ENCODE data around the gene RMND5B.
"Not testable (repeated sequence)": the region's sequence is repeated elsewhere in the genome, so short reads cannot be mapped to it uniquely, and the experiment has no call there.

Gene RMND5B

GRCh38 chr5:178130234-178130575, 609 bp upstream of the RMND5B start:
- not testable (repeated sequence) for DNase-seq (ENCODE audit: low read depth in 2 of 2)

- DNase-seq (ENCODE audit: low read depth in 2 of 2) = no peak
Observed at GRCh38 chr5:178131446-178131996, 707 bp downstream of the RMND5B start.

DNA sequence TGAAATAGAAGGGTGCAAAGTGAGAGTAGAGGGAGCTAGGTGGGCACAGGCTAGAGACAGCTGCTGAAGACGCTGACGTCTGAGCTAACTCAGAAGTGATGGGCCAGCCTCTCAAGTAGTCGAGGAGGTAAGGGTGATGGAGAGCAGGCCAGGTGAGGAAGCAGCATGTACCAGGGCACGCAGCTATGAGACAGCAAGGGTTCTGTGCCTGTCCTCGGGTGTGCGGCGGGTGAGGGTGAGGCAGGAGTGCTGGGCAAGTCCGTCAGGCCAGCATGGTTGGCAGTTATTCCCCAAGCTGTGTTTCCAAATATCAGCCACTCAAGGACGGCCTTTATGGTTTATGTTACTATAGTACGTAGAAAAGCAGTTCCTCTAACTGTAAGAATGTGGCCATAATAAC, 6.2 kb downstream of the RMND5B start:
- no peak for DNase-seq (ENCODE audit: low read depth in 2 of 2)

DNA sequence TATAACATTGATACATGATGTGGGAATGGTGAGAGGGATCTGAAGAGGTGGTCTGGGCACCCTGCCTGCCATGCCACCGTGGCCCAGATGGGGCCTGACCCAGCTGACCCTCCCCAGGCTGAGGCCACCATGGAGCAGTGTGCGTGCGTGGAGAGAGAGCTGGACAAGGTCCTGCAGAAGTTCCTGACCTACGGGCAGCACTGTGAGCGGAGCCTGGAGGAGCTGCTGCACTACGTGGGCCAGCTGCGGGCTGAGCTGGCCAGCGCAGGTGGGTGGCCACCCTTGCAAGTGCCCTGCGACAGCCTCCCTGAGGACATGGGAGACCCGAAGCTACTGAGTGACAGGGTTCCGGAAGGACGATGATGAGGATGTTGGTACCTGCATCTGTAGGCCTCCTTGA, 7.2 kb downstream of the RMND5B start:
- DNase-seq (ENCODE audit: low read depth in 2 of 2) = no peak

DNA sequence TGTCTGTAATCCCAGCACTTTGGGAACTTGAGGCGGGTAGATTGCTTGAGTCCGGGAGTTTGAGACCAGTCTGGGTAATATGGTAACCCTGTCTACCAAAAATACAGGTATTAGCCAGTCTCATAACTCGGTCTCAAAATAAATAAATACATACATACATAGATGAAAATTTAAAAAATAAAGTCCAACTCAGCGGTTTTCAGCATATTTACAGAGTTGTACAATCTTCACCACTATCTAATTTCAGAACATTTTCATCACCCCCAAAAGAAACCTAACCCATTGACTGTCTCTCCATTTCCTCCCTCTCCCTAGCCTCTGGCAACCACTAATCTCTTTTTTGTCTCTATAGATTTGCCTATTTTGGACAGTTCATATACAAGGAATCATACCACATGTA, 10.7 kb downstream of the RMND5B start:
- DNase-seq (ENCODE audit: low read depth in 2 of 2) = no peak

- no peak for DNase-seq (ENCODE audit: low read depth in 2 of 2)
Observed at GRCh38 chr5:178142642-178143041, 11.8 kb downstream of the RMND5B start.

DNA sequence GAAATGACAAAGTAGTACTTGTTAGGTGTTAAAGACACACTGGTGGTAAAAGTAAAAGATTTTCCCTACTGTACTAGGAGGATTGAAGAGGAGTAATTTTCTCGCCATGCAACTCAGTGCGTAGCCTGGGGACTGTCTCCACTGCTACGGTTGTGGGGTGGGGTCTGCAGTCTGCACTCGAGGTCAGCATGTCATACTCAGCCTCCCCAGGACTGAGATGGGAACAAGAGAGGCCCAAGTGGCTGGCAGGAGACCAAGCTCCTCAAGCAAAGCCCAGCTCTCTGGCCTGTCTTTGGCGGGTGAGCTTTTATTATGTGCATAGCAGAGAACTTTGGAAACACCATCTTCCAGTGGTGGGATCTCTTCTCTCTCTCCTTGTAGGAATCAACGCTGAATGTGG, 12.4 kb downstream of the RMND5B start:
- no peak for DNase-seq (ENCODE audit: low read depth in 2 of 2)

DNA sequence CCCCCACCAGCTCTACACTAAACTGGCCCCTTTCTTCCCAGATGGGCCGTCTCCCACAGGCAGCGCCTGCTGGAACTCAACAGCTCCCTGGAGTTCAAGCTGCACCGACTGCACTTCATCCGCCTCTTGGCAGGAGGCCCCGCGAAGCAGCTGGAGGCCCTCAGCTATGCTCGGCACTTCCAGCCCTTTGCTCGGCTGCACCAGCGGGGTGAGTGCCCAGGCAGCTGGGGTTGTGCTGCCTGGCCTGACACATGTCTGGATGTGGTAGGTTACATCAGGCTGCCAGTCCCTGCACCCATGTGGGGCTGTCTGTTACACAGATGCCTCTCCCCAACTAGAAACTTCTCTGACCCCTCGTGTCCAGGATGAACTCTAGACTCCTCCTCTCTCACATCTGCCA, 13.1 kb downstream of the RMND5B start:
- DNase-seq (ENCODE audit: low read depth in 2 of 2) = no peak

DNA sequence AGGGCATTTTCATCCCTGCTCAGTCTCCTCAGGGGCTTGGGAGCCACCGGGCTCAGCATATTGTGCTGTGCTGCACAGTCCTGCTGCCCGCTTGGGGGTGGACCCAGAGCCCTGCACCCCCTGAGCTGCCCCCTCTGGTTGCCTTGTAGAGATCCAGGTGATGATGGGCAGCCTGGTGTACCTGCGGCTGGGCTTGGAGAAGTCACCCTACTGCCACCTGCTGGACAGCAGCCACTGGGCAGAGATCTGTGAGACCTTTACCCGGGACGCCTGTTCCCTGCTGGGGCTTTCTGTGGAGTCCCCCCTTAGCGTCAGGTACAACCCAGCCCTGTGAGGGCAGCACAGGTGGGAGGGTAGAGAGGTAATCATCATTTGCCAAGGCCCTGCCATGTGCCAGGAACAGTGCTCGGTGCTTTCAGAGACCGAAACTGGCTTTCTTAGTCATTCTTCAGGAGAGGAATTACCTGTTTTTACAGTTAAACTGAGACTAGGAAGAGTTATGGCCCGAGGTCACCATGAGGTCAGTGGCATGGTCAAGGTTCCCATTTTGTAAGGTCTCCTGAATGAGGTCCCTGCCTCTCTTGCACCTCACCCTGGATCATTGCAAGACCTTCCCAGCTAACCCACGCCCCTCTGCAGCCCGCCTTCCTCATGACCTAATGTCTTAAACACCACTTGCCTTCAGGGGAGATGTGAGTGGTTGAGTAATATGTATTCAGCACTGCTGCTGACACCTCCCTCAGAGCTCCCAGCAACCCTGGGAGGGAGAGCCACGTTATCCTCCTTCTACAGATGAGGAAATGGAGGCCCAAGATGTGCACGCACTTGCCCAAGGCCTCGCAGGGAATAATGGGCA, 15.4 kb downstream of the RMND5B start:
- peak; percentile 38 to 59 for DNase-seq (ENCODE audit: low read depth in 2 of 2)

- no peak for DNase-seq (ENCODE audit: low read depth in 2 of 2)
Observed at GRCh38 chr5:178147406-178147805, 16.6 kb downstream of the RMND5B start.

DNA sequence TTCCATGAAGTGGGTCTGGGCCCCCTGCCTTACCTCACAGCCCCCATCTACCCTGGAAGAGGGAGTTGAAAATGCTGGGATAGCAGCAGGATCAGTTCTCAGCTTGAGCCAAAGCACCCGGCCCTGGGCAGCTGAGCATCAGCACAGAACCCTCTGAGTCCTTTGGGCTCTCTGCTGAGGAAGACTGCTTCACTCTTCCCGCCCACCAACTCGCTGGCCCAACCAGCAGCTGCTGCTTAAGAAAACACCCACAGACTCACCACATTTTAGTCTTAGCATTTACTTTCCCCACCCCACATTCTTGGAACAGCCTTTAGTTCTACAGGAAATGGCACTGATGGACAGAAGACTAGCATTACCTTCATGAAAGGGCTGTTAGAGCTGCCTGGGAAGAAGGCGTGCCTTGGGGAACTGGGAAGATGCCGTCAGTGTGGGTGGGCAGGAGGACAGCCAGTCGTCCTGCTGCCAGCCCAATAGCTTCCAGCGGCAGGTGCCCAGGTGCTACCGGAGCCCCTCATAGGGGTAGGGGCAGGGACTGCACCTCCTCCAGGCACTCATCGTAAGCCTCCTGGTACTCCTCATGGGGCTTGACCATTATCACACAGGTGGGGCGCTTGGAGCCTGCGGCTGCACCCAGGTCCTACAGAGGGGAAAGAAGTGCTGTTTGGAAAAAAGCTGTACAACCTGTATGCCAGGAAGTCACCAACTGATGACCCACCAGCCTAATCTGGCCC, 18.6 kb downstream of the RMND5B start:
- peak in 1 of 2 donors; percentile 25 for DNase-seq (ENCODE audit: low read depth in 2 of 2)

DNA sequence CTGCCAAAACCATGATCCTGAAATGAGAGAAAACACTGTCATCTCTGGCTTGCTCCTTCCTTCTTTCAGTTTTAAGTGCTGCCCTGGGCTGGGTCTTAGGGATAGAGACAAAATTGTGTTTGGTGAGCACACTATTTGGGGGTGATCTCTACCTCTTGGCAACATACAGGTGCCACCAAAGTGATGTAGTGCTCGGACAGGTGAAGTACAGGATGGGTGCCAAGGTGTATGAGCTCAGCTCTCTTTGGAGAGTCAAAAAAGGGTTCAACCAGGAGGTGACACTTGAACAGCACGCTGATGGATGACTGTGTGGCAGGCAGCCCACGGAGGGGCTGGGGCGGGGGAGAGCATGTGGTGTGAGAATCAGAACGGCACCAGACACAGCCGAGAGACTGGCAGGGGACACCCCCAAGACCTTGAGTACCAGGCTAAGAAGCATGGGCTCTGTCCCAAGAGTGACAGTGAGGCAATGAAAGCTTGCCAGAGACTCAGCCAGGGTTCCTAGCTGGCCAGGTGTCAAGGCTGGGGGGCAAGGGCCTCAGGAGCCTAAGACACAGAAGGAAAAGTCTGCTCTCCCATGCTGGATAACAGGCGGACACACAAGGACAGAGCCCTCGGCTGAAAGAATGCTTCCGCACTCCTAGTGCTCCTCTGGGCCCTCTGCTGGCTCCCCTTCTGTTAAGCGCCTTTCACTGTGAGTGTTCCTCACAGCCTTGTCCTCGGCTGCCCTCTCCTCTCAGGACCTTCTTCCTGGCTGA, 20.3 kb downstream of the RMND5B start:
- no peak for DNase-seq (ENCODE audit: low read depth in 2 of 2)

DNA sequence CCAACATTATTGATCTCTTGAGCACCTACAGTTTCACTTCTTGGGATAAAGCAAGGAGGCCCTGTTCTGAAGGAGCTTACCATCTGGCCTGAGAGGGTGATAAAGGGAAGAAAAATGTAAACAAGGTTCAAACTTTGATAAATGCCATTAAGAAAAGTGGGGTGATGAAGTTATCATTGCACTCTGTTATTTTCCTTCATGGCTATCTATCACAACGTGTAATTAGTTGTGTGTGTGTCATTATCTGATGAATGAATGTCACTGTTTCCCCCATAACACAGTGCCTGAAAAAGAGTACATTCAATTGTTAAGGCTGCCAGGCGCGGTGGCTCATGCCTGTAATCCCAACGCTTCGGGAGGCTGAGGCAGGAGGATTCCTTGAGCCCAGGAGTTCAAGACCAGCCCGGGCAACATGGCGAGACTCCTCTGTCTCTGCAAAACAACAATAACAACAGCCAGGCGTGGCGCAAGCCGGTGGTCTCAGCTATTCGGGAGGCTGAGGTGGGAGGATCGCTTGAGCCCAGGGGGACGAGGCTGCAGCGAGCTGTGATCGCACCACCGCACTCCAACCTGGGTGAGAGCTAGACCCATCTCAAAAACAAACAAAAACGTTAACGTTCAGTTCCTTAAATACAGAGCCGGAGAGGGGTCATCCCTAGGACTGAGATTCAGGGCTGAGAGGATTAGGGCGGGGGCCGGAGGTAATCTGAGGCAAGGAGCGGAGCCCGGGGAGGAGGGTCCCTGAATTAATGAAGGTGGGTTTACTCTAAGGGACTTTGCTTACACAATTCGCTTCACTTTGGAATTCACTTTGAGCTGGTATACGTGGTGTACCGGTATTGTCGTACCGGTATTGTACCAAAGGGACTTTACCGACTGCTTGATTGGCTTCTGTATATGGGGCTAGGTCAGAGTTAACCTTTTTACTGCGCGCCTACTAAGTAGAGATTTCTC, 22.0 kb downstream of the RMND5B start:
- DNase-seq (ENCODE audit: low read depth in 2 of 2) = no peak

DNA sequence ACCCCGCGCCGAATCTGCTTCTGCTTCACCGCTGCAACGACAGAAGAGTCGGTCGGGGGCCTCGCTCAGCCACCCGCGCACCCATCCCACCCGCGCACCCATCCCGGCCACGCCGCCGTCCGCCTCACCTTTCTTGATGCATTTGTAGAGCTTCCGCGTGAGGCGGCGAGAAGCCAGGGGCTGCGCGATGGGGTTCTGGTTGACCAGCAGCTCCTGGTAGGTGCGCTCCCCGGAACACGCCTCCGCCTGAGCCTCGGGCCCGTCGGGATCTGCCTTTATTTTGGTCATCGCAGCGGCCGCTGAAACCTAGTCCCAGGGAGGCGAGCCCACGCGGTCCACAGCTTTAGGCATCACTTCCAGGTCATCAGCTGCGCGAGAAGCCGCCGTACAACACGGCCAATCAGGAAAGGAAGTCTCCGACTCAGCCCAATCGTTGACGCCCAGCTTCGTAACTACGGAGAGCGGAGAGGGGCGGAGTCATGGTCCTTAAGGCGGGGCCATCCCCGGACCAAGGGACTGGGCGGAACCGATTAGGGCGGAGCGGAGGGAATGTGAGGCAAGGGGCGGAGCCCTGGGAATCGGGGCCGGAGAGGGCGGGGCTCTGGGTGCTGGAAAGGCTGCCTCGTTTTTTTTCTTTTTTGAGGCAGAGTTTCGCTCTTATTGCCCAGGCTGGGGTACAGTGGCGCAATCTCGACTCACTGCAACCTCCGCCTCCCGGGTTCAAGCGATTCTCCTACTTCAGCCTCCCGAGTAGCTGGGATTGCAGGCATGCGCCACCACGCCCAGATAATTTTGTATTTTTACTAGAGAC, 22.9 kb downstream of the RMND5B start, which contains the start of gene NHP2:
Gene NHP2 (minus strand): TSS at position 356 of the 811 bp plus-strand sequence. CDS start 68 bp downstream, at position 288.
- peak; percentile 97 to 99 for DNase-seq (ENCODE audit: low read depth in 2 of 2)

DNA sequence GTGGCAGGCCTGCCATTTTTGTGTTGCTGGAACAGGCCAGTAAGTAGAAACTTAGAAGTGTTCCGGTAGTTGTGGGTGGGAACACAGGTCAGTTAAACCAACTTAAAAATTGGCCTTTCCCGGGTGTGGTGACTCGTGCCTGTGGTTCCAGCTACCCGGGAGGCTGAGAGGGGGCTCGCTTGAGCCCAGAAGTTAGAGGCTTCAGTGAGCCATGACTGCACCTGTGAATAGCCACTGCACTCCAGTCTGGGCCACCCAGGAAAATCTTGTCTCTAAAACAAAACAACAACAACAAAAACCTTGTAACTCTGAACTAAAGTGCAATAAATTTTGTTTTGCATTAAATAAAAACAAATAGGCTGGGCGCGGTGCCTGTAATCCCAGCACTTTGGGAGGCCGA, 24.3 kb downstream of the RMND5B start:
- DNase-seq (ENCODE audit: low read depth in 2 of 2) = no peak

- no peak for DNase-seq (ENCODE audit: low read depth in 2 of 2)
Observed at GRCh38 chr5:178160176-178160575, 29.4 kb downstream of the RMND5B start.

DNA sequence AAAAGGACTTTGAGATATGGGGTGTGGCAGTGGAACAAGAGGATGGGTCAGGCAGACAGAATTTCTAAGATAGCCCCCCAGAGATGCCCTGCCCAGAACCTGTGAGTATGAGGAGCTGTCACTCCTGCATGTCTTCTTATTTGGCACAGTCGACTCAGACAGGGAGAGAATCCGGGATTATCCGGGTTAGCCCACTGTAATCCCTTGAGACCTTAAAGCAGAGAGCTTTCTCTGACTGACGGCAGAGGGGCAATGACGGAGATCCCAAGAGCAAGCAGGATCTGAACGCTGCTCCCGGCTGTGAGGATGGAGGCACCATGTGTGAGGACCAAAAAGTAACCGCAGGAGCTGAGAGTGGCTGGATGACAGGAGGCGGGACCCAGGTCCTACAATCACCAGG, 31.7 kb downstream of the RMND5B start:
- DNase-seq (ENCODE audit: low read depth in 2 of 2) = no peak

DNA sequence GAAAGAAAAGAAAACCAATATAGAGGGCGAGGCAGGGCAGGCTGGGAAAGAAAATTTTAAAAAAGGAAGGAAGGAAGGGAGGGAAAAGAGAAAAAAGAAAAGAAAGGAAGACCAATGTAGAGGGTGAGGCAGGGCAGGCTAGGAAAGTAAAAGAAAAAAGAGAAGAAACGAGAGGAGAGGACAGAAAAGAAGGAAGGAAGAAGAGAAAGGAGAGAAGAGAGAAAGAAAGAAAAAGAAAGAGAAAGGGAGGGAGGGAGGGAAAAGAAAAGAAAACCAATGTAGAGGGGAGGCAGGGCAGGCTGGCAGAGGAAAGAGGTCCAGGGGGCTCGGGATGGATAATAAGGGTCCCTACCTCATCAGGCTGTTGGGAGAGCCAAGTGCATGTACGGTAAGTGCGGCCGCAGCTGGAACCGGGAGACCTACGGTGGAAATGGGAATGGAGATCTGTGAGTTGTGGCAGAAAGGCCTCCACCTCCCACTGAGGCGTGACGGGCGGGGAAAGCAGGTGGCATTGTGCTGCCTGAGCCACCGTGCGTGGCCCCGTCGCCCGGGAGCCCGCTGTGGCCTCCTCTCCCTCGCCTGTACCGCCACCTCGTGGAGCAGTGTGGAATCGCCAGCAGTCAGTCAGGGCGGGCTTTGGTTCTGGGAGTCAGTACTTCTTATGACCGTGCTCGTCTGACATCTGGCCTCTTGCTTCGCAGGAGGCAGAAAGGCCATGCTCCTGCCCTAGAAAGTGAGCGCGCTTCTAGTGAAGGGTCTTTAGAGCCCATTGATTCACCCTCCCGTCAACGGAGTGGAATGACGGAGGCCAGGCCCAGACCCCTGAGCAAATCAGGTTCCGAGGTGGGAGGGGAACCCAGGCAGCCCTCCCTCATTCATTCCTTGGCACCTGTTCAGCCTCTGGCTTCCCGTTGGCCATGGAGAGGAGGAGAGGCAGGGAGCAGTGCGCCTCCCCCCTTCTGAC, 33.2 kb downstream of the RMND5B start:
- peak; percentile 83 to 91 for DNase-seq (ENCODE audit: low read depth in 2 of 2)

DNA sequence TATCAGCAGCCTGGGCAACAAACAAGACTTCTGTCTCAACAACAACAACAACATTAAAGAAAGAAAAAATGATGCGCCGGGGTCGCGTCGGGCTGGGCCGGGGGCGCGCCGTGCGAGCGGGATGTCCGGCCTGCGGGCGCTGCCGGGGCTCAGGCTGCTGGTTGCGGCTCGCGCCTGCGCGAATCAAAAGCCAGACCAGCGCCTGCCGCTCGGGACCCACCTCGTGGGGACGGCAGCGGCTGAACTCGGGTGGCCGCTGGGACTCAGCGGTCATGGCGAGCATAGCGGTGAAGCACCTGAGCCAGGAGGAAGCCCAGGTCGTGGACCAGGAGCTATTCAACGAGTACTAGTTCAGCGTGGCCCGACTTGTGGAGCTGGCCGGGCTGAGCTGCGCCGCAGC, 34.8 kb downstream of the RMND5B start:
- DNase-seq (ENCODE audit: low read depth in 2 of 2) = no peak
